ENCODE results near the gene MALRD1.

- TF ChIP-seq, protein P1, sequence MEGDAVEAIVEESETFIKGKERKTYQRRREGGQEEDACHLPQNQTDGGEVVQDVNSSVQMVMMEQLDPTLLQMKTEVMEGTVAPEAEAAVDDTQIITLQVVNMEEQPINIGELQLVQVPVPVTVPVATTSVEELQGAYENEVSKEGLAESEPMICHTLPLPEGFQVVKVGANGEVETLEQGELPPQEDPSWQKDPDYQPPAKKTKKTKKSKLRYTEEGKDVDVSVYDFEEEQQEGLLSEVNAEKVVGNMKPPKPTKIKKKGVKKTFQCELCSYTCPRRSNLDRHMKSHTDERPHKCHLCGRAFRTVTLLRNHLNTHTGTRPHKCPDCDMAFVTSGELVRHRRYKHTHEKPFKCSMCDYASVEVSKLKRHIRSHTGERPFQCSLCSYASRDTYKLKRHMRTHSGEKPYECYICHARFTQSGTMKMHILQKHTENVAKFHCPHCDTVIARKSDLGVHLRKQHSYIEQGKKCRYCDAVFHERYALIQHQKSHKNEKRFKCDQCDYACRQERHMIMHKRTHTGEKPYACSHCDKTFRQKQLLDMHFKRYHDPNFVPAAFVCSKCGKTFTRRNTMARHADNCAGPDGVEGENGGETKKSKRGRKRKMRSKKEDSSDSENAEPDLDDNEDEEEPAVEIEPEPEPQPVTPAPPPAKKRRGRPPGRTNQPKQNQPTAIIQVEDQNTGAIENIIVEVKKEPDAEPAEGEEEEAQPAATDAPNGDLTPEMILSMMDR (IDR thresholded peaks at IDR 0.05), result no peak
- TF ChIP-seq EP300 (IDR thresholded peaks at IDR 0.05) (no peak), POLR2A (IDR thresholded peaks at IDR 0.05) (no peak)
Measured at GRCh38 chr10:19730907-19731217, 682.3 kb downstream of the MALRD1 start.

All from sigmoid colon (tissue), 4 donors.